IPS-NIHi11 (cell line): ENCODE measurements around the gene RMND5A.
"Not testable (repeated sequence)": the region's sequence is repeated elsewhere in the genome, so short reads cannot be mapped to it uniquely, and the experiment has no call there.

ENCODE experiments used
- DNase-seq: peaks from one replicate; pipeline ENCODE4 v3.0.0; 2012; ENCODE audit warnings: mixed read lengths, low spot score

The RMND5A gene, protein sequence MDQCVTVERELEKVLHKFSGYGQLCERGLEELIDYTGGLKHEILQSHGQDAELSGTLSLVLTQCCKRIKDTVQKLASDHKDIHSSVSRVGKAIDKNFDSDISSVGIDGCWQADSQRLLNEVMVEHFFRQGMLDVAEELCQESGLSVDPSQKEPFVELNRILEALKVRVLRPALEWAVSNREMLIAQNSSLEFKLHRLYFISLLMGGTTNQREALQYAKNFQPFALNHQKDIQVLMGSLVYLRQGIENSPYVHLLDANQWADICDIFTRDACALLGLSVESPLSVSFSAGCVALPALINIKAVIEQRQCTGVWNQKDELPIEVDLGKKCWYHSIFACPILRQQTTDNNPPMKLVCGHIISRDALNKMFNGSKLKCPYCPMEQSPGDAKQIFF

DNA sequence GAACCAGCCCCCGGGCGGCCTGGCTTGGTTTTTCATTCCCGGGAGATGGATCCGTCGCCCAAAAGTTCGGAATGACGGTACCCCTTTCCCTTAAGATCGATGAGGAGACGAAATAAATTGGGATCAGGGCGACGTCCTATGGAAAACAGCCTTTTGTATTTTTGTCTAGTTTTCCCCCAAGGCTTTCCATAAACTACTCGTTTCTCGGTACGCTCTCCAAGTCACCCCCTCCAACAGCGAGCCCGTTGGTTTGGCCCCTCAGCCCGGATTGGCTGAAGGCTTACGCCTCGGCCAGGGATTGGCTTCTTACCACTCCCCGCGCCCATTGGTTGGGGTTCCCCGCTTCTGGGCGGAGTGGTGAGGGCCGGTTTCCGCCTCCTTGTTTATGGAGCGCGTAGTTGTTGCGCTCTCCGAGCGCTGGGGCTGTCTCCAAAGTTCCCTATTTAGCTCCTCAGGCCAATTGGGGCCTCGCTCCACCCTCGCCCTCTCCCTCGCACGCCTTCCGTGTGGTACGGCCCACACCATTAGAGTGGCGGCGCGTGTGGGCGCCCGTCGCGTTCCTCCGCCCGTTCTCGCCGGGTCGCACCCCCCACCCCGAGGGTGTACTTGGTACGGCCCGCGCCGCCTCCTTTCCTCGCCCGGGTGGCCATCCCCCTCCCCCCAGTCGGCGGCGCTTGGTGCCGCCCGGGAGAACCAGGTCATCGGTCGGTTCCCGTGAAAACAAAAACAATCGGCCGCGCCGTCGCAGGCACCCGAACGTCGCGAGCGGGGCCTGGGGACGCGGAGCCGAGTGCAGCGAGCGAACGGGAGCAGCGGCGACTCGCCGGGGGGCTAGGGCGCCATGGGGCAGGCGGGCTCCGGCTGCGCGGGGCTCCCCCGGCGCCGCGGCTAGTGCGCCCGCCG lies at the start of gene RMND5A:
Gene RMND5A, plus strand, starts transcription at position 655 of the 903 bp plus-strand sequence. CDS start 377 bp downstream, outside the sequence.
- DNase-seq: peak; percentile 40

DNA sequence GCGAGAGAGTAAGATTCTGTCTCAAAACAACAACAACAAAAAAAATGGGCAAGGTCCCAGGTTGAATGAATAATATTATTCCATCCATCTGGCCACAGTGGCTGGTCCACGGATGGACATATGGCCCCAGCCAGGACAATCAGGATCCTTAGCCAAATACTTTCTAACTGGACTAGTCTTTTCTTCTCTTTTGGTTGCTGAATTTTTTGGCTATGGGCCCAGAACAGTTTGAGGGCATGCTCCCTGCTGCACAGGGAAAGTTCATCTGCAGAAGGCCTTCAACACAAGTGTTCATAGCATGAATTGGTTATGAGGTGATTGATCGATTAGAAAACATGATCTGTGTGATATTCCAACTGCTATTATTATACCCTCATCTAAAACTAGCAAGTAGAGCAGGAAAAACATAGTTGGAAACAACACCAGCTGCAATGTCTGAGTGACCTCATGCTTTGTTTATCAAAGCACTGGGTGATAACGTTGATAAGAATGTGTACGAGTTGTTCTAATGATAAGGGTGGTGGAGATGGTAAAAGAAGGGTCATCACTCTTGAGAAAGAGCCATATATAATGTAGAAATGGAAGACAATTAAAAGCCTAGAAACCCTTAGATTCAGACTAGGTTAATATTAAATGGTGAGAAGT lies 48.6 kb upstream of the RMND5A start:
- no peak for DNase-seq

DNA sequence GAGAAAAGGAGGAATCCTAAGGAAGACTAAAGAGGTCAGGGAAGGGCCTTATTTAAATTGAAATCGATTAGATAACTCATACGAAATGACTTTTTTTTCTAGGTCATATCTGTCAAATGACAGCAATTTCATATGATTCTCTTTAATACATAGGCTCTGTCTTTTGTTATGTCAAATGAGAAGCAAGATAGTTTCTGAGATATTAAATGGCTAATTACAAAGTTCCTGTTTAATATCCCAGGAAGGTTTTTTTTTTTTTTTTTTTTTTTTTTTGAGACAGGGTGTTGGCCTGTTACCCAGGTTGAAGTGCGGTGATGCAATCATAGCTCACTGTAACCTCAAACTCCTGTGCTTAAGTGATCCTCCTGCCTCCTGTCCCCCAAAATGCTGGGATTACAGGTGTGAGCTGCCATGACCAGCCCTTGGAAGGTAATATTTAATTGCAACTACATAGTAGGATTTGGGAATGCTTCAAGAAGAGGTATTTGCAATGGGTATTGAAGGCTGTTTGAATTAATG lies 48.0 kb upstream of the RMND5A start:
- DNase-seq: no peak

DNA sequence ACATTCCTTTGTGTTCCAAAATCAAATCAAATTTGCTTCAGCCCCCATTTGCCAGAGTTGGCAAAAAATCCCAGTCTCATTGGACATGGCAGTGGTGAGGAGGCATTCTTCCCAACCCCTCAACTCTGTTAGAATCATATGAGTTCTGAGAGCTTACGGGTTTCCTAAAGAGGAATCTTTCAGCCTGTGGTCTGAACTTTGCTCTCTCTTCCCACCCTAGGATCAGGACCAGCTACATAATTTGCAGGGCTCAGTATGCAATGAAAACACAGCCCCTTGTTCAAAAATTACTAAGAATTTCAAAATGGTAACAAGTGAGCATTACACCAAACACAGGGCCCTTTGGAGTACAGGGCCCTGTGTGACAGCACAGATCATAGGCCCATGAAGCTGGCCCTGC lies 47.1 kb upstream of the RMND5A start:
- no peak for DNase-seq

DNA sequence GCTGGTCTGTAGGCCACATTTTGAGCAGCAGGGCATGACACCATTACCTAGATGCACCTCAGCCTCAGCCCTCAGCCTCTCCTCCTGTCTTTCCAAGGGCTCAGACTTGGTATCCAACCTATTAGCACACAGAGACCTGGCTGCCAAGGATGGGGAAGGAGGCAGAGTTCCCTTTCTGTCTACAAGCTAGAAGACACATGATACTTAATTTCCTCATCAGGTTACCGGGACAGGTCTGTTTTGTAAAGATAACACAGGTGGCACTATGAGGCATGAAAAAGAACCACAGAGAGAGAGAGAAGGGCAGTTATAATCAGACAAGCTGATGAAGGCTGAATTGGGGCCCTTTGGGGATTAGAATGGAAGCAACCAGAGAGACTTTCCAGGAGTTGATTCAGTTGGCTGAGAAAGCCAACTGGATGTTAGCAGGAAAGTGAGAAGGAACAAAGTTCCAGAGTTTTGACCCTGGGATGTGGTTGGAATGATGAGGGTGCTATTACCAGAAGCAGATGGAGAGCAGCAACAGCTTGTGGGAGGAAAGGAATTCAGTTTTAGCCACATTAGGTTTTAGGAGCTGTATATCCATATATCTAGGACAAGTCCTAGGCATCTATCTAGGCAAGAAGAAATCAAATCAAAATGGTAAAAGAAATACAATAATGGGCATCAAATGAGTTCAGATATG lies 46.0 kb upstream of the RMND5A start:
- DNase-seq: no peak

DNA sequence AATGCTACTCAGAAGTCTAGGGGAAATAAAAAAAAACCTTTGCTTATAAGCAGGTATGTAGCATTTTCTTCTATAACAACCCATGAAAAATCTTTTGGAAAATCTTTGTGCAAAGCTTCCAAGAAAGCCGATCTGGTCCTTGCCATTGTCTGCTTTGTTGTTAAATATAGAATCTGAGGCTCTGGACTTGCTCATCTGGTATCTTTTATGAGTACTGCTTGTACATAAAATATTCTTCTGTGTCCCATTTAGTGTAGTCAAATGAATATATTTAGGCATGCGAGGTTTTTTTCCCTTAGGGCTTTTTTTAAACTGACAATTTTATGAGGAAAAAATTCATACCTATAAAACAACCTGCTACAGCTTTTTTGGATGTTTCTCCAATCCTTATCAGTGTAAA lies 45.0 kb upstream of the RMND5A start:
- DNase-seq: no peak

DNA sequence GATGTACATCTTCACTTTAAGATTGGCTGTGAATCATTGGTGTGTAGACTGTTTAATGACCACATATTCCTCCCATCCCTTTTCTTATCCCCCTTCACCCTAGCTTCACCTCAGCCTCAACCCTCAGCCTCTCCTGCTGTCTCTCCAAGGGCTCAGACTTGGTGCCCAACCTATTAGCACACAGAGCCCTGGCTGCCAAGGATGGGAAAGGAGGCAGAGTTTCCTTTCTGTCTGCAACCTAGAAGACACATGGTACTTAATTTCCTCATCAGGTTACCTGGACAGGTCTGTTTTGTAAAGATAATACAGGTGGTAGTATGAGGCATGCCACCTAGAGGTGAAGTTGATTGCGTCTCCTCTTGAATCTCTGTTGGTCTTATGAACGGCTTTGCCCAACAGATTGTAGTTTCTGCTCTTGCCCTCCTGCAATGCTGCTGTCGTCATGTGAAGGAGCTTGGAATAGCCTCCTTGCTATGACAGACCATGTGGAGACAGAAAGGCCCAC lies 44.5 kb upstream of the RMND5A start:
- DNase-seq: peak; percentile 41

DNA sequence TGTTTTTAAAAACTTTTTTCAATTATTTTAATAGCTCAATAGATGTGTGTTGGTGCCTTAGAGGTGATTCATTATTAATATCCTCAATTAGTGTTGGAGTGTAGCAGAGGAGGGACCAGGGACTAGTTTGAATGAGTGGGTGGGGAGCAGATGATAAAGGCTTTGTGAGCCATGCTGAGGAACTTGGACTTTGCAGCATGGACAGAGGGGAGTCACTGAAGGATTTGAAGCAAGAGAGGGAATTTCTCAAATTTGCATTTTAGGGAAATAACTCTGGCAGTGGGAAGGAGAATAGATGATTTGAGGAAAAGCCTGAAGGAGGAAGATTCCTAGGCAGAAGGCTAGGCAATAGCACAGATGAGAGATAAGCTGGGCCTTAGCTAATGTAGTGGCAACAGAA lies 42.3 kb upstream of the RMND5A start:
- DNase-seq: no peak

DNA sequence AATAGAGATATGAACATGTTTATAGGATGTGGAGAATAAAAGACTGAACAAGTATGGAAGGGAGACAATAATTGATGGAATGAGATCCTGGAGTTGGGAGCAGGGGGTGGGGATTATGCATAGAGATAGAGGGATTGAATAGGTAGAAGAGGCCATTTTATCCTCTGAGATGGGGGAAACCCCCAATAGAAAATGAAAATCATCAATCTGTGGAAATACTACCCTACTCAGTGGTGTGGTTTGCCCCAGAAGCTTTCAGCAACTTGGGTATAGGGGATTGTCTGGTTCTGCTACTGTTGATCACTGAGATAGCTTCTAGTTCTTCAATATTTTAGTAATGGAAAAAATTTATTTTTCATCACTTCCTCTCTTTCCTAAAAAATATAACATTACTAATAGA lies 41.1 kb upstream of the RMND5A start:
- DNase-seq: no peak

DNA sequence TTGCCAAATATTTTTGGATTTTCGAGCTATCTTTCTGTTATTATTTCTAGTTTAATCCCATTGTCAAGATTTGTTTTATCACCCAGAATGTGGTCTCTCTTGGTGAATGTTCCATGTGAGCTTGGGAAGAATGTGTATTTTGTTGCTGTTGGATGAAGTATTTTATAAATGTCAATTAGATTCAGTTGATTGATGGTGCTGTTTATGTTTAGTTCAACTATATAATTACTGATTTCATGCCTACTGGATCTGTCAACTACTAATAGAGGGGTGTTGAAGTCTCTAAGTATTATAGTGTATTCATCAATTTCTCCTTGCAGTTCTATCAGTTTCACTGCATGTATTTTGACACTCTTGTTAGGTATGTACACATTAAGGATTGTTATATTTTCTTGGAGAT lies 34.7 kb upstream of the RMND5A start:
- DNase-seq: no peak

DNA sequence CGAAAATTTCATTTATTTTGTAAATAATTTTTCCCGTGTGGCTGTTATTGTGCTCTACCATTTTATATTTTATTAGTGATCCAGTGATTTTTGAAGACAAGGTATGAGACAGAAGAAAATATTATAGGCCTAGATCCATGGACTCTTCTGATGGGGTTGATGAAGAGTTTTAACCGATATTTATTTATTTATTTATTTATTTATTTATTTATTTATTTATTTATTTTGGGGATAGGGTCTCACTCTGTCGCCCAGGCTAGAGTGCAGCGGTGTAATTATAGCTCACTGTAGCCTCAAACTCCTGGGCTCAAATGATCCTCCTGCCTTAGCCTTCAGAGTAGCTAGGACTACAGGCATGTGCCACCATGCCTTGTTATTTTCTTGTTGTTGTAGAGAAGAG lies 33.6 kb upstream of the RMND5A start:
- no peak for DNase-seq

DNA sequence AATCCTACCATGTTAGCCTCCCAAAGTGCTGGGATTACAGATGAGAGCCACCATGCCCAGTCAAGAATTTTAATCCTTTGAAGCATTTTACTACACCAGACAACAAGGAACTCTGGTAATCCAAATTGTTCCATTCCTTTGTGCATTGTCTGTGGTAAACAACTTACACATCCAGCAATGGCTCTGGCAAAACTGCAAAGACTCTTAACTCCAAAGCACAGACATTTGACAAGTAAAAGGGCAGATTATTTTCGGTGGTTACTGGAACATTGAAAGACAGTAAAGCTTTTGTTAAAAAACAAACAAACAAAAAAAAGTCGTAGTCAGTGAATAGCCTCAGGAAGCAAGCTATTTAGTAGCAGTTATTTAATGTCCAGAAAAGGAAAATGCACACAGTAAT lies 33.2 kb upstream of the RMND5A start:
- DNase-seq: no peak

DNA sequence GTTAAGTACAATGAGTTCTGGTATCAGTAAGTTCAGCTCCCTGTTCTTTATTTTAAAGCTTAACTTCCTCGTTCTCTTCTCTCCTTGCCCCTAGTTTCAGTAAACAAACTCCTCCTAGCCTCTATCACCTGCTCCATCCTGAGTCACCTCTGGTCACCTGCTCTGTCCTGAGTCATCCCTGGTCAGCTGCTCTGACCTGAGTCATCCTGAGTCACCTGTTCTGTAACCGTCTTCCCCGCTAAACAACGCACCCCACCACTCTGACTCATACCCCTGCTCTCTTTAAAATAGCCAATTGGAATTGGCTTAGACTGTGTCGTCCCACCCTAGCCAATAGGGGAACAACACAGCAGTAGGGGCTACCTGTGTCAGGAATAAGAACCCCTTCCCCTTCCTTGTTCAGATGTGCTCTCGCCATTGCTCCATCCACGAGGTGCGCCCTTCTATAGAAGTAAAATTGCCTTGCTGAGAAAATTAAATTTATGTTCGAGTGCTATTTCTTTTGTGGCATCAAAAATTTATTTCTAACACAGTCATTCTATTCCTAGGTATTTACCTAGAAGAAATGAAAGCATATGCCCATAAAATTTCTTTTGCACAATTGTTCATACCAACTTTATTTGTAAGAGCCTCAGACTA lies 24.9 kb upstream of the RMND5A start:
- DNase-seq: no peak

DNA sequence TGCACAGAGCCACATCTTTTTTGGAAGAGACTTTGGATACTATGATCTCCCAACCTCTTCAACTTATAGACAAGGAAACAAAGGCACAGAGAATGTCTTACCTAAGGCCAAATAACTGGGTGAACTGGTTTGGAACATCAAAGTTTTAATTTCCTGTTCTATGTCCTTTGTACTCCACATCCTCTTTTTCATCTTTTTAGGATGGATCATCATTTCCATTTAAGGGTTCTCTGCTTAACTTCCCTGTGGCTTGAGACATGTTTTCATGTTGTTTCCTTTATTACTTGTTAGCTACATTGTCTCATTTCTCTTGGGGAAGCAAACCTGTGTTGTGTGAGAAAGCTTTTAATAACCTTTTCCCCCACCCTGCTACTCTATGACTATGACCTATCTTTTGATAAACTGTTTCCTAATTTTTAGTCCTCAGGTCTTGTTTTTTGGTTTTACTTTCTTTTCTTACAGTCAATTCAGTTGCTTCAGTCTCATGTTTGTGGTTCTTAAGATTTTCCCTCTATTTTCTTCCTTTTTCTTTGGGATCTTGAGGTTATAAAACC lies 22.5 kb upstream of the RMND5A start:
- no peak for DNase-seq

DNA sequence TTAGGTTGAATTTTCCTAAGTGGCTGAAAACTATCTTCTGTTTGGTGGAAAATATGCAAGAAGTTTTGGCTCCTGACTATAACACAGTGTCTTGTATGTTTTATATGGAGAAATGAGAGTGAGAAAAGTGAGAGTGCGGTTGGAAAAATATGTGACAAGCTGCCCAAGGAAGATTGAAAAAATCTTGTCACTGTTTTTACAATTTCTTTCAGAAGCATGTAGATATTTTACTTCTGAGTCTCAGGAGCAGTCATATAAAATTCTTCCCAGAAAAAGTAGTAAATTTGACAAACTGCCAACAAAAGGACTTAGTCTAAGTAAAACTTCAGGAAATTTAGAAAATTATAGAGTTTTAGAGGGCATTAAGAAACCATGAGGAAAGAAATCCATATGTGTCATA lies 19.4 kb upstream of the RMND5A start:
- DNase-seq: no peak

DNA sequence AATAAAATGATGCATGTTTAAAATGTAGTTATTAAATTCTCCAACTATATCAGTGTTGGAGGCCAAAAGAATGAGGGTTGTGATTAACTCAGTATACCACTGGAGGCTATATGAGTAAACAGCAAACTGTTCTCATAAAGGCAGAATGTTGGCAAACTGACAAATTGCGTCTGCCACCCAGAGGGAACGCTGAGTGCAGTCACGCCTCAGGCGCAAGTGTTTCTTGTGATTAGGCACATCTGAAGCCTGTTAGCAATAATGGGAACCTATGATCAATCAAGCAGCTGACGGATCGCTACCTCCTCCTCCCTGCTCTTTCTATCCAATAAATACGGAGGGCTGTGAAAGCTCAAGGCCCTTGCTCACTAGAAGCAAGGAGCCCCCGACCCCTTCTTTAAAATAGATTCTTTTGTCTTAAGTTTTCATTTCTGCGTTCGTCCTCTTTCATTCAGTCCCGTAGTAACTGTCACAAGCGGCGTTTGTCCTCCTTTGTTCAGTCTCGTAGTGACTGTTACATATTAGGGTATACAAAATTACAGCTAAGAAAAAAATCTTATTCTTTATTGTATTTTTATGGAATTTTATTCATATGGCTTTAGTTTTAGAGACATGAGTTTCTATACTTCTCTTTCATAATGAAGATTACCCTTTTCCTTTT lies 16.3 kb upstream of the RMND5A start:
- no peak for DNase-seq

DNA sequence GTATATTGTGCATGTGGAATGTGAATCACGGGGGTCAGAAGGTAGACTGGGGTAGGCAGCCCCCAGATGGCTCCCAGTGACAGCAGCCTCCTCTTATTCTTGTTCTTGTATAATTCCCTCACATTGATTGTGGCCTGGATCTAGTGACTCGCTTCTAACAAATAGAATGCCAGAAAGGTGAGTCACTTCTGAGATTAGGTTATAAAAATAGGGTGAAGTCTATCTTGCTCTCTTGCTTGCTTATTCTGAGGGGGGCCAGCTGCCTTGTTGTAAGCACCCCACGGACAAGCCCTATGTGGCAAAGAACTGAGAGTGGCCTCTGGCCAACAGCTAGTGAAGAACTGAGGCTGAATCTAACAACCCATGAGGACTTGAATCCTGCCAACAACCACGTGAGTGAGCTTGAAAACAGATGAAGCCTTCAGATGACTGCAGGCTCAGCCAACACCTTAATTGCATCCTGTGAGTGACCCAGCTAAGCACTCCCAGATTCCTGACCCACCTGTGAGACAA lies 15.6 kb upstream of the RMND5A start:
- peak; percentile 14 for DNase-seq

DNA sequence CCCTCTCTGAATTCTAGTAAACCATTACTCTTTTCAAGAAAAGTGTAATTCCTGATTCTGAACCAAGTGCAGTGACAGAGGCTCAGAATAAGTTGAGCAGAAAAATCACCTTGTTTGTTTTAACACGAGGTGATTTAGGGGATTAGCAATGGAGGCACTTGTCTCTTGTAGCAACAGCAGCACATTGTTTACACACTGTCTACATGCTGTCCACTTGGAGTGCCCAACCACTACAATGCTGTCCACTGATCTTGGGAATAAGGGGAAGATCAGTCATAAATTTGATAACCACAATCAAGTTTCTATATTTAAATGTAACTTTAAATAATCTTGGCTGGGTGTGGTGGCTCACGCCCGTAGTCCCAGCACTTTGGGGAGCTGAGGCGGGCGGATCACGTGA lies 13.9 kb upstream of the RMND5A start:
- no peak for DNase-seq

DNA sequence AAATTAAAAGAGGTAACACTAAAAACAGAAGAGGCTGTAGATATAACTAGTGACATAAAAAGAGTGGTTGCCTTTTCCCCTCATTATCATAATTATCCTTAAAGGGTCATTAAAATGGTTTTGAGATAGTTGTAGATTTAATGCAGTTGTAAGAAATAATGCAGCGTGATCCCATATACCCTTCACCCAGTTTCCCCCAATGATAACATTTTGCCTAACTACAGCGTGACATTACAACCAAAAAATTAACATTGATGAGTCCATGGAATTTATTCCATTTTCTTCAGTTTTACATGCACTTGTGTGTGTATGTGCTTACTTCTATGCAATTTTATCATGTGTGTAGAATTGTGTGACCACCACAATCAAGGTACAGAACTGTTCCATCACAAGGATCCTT lies 13.2 kb upstream of the RMND5A start:
- DNase-seq: no peak

DNA sequence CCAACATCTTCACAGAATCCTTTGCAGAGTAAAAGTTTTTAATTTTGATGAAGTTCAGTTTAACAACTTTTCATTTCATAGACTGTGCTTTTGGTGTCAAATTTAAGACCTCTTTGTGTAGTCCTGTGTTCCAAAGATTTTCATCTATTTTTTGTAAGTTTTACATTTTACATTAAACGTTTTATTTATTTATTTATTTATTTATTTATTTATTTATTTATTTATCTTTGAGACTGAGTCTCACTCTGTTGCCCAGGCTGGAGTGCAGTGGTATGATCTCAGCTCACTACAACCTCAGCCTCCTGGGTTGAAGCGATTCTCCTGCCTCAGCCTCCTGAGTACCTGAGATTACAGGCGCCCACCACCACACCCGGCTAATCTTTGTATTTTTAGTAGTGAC lies 12.0 kb upstream of the RMND5A start:
- DNase-seq: not testable (repeated sequence)
